HepG2 (cell line): ENCODE measurements around the gene ALDH7A1. TPM values are rescaled to one million over a fixed set of nuclear protein-coding genes. Genes with fewer than 3 reads are reported as not detected.

Experiments
- BCL6 ChIP-seq: IDR thresholded peaks from 2 replicates; pipeline ENCODE4 v1.6.1; 2016; ENCODE audit warnings: missing genetic modification reagents, missing compliant biosample characterization
- GABPA ChIP-seq, 2 experiments: IDR thresholded peaks; 2 replicates each; pipeline ENCODE4 v1.6.1; 2011 to 2016; ENCODE audit warnings: low read depth in 2 of 2, low read length in 1 of 2, missing biosample characterization in 1 of 2, missing genetic modification characterization in 1 of 2
- GTF3A ChIP-seq: sonication (generic); formaldehyde crosslinking; conservative IDR thresholded peaks from 2 replicates; pipeline ENCODE4 v1.4.0; 2020; ENCODE audit warnings: mild to moderate bottlenecking, missing genetic modification reagents
- HMG20B ChIP-seq: conservative IDR thresholded peaks from 2 replicates; pipeline ENCODE4 v1.6.1; 2016; ENCODE audit warnings: missing genetic modification reagents, missing compliant biosample characterization
- IKZF4 ChIP-seq: sonication (generic); formaldehyde crosslinking; IDR thresholded peaks from 2 replicates; pipeline ENCODE4 v1.5.1; 2020; ENCODE audit warnings: borderline replicate concordance, mild to moderate bottlenecking, low read depth, missing genetic modification reagents; ENCODE audit errors: not compliant biosample characterization
- MIER3 ChIP-seq: IDR thresholded peaks from 2 replicates; pipeline ENCODE4 v1.6.1; 2016; ENCODE audit warnings: missing compliant biosample characterization, borderline replicate concordance
- RBM39 ChIP-seq: fragments of 200-400 bp; formaldehyde crosslinking; IDR thresholded peaks from one replicate; pipeline ENCODE4 v1.6.1; 2018; ENCODE audit warnings: antibody characterized with exemption, mild to moderate bottlenecking, low read depth, low read length; ENCODE audit not compliant: poor library complexity, severe bottlenecking
- RNF2 ChIP-seq: fragments of 450-650 bp; conservative IDR thresholded peaks from 2 replicates; pipeline ENCODE4 v1.6.1; 2016; ENCODE audit warnings: low read depth
- SMAD3 ChIP-seq: sonication (generic); formaldehyde crosslinking; IDR thresholded peaks from 2 replicates; pipeline ENCODE4 v1.4.0; 2020; ENCODE audit warnings: missing genetic modification reagents
- YY1 ChIP-seq: IDR thresholded peaks from 2 replicates; pipeline ENCODE4 v1.6.1; 2011; ENCODE audit warnings: low read length, low read depth, moderate library complexity, mild to moderate bottlenecking; ENCODE audit not compliant: insufficient read depth, insufficient replicate concordance
- ZNF264 ChIP-seq: sonication (generic); formaldehyde crosslinking; IDR thresholded peaks from 2 replicates; pipeline ENCODE4 v1.4.0; 2020; ENCODE audit warnings: missing genetic modification reagents
- ZNF296 ChIP-seq: sonication (generic); formaldehyde crosslinking; conservative IDR thresholded peaks from 2 replicates; pipeline ENCODE4 v1.5.0; 2020; ENCODE audit warnings: mild to moderate bottlenecking, missing genetic modification reagents
- ZNF558 ChIP-seq: sonication (generic); formaldehyde crosslinking; IDR thresholded peaks from 2 replicates; pipeline ENCODE4 v1.9.0; 2022; ENCODE audit warnings: mild to moderate bottlenecking, missing genetic modification reagents, borderline replicate concordance
- ZNF619 ChIP-seq: sonication (generic); formaldehyde crosslinking; IDR thresholded peaks from 2 replicates; pipeline ENCODE4 v1.4.0; 2020; ENCODE audit warnings: mild to moderate bottlenecking, missing genetic modification reagents
- ZNF652 ChIP-seq: IDR thresholded peaks from 2 replicates; pipeline ENCODE4 v1.6.1; 2016; ENCODE audit warnings: low read depth, borderline replicate concordance
- ZNF660 ChIP-seq: sonication (generic); formaldehyde crosslinking; IDR thresholded peaks from 2 replicates; pipeline ENCODE4 v1.5.1; 2020; ENCODE audit warnings: mild to moderate bottlenecking, low read depth, missing genetic modification reagents, borderline replicate concordance
- ZNF773 ChIP-seq: sonication (generic); formaldehyde crosslinking; IDR thresholded peaks from 2 replicates; pipeline ENCODE4 v1.4.0; 2020; ENCODE audit warnings: missing genetic modification reagents, borderline replicate concordance
- ZSCAN9 ChIP-seq: IDR thresholded peaks from 2 replicates; pipeline ENCODE4 v1.6.1; 2016; ENCODE audit warnings: borderline replicate concordance
- polyA plus RNA-seq, 8 experiments: library from polyadenylated mRNA; depleted of rRNA in 3 of 8; stranded (reverse) in 7 of 8; unstranded in 1 of 8; fragments of >200 nt; fragmentation: Illumina TruSeq in 4 of 8; extraction: Trizol in 4 of 8; gene quantifications; 2 replicates each; pipeline versions ENCODE4 v1.2.1 to v1.2.3, GENCODE V29; 2011 to 2016; ENCODE audit warnings: low read depth in 4 of 8, missing spikeins in 1 of 8, mixed read lengths in 1 of 8; ENCODE audit not compliant: insufficient read depth in 1 of 8
- total RNA-seq, 5 experiments: library from RNA; depleted of rRNA; stranded (reverse); fragments of >200 nt; fragmentation: Illumina TruSeq; extraction: Trizol; gene quantifications; 2 replicates each; pipeline ENCODE4 v1.2.3, GENCODE V29; 2016; ENCODE audit warnings: low read depth in 1 of 5
- TF ChIP-seq, protein P1 (sequence below): sonication (generic); formaldehyde crosslinking; IDR thresholded peaks from 2 replicates; pipeline ENCODE4 v1.4.0; 2020; ENCODE audit warnings: mild to moderate bottlenecking, missing genetic modification reagents, borderline replicate concordance
- TF ChIP-seq, protein P2 (sequence below): sonication (generic); formaldehyde crosslinking; IDR thresholded peaks from 2 replicates; pipeline ENCODE4 v1.5.0; 2020; ENCODE audit warnings: mild to moderate bottlenecking, missing genetic modification reagents
- TF ChIP-seq, protein P3 (sequence below): sonication (generic); IDR thresholded peaks from 2 replicates; pipeline ENCODE4 v1.6.1; 2016; ENCODE audit warnings: low read depth, borderline replicate concordance
- TF ChIP-seq, protein P4 (sequence below): sonication (generic); formaldehyde crosslinking; IDR thresholded peaks from 2 replicates; pipeline ENCODE4 v1.5.1; 2020; ENCODE audit warnings: missing genetic modification reagents, mild to moderate bottlenecking, borderline replicate concordance

Gene ALDH7A1
- total and polyA plus RNA-seq, 2 of the 13 experiments (the other 11 are each of a cell fraction or from before 2014, with no cell fraction given), result 69.0 to 100 TPM

DNA sequence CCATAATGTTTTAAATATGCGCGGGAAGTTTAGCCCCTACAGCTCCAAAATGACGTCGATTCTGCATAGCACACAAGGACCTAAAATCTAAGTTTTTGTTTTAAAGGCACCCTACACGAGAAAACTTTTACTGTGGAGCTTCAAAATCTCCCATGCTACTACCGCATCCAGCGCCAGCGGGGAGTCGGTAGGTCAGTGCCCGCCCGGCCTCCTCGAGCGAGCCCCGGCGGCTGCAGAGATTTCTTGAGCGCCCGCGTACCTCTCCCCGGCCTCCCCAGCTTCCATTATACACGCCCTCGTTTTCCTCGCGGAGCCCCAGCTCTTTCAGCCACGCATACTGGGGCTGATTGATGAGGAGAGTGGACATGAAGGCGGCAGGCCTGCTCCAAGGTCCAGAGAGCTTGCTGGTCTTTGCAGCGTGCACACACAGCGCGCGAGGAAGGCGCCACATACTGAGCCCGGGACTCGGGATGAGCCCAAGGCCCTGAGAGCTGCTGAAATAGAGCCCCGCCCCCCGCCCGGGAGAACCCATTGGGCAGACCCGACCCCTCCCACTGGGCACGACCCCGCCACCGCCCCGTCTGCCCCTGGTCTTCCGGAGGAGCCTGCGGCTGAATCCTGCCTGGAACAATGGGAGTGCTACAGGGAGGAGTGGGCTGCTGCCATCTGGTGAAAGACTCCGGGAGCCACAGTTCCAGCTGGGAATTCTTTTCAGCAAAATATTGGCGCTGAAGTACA is at the start of gene ALDH7A1 (continued):
- TF ChIP-seq, protein P1, sequence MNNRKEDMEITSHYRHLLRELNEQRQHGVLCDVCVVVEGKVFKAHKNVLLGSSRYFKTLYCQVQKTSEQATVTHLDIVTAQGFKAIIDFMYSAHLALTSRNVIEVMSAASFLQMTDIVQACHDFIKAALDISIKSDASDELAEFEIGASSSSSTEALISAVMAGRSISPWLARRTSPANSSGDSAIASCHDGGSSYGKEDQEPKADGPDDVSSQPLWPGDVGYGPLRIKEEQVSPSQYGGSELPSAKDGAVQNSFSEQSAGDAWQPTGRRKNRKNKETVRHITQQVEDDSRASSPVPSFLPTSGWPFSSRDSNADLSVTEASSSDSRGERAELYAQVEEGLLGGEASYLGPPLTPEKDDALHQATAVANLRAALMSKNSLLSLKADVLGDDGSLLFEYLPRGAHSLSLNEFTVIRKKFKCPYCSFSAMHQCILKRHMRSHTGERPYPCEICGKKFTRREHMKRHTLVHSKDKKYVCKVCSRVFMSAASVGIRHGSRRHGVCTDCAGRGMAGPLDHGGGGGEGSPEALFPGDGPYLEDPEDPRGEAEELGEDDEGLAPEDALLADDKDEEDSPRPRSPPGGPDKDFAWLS (CRISPR knock-in tag), result no peak
- TF ChIP-seq SMAD3 (no peak), ZSCAN9 (CRISPR knock-in tag) (peak; percentile 68; the same call in 1 of the 2 replicates), IKZF4 (CRISPR knock-in tag) (peak; percentile 61), GABPA (IDR thresholded peaks at IDR 0.05; ENCODE audit: low read depth, low read length) (peak; percentile 65), GABPA (CRISPR knock-in tag; IDR thresholded peaks at IDR 0.05; ENCODE audit: low read depth) (peak; percentile 91), ZNF652 (CRISPR knock-in tag) (no peak), RBM39 (no peak), ZNF773 (CRISPR knock-in tag) (no peak), ZNF660 (CRISPR knock-in tag) (no peak), HMG20B (peak; percentile 60), MIER3 (peak; percentile 52; the same call in 1 of the 2 replicates), GTF3A (CRISPR knock-in tag) (no peak), YY1 (peak; percentile 69), ZNF264 (CRISPR knock-in tag) (peak; percentile 67; the same call in 1 of the 2 replicates), ZNF558 (no peak; the same call in 1 of the 2 replicates), BCL6 (CRISPR knock-in tag) (peak; percentile 50), ZNF296 (CRISPR knock-in tag) (no peak), RNF2 (no peak), ZNF619 (no peak)
- TF ChIP-seq, protein P2, sequence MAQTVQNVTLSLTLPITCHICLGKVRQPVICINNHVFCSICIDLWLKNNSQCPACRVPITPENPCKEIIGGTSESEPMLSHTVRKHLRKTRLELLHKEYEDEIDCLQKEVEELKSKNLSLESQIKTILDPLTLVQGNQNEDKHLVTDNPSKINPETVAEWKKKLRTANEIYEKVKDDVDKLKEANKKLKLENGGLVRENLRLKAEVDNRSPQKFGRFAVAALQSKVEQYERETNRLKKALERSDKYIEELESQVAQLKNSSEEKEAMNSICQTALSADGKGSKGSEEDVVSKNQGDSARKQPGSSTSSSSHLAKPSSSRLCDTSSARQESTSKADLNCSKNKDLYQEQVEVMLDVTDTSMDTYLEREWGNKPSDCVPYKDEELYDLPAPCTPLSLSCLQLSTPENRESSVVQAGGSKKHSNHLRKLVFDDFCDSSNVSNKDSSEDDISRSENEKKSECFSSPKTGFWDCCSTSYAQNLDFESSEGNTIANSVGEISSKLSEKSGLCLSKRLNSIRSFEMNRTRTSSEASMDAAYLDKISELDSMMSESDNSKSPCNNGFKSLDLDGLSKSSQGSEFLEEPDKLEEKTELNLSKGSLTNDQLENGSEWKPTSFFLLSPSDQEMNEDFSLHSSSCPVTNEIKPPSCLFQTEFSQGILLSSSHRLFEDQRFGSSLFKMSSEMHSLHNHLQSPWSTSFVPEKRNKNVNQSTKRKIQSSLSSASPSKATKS, result no peak
- TF ChIP-seq, protein P3, sequence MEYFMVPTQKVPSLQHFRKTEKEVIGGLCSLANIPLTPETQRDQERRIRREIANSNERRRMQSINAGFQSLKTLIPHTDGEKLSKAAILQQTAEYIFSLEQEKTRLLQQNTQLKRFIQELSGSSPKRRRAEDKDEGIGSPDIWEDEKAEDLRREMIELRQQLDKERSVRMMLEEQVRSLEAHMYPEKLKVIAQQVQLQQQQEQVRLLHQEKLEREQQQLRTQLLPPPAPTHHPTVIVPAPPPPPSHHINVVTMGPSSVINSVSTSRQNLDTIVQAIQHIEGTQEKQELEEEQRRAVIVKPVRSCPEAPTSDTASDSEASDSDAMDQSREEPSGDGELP, result peak; percentile 66
- TF ChIP-seq, protein P4, sequence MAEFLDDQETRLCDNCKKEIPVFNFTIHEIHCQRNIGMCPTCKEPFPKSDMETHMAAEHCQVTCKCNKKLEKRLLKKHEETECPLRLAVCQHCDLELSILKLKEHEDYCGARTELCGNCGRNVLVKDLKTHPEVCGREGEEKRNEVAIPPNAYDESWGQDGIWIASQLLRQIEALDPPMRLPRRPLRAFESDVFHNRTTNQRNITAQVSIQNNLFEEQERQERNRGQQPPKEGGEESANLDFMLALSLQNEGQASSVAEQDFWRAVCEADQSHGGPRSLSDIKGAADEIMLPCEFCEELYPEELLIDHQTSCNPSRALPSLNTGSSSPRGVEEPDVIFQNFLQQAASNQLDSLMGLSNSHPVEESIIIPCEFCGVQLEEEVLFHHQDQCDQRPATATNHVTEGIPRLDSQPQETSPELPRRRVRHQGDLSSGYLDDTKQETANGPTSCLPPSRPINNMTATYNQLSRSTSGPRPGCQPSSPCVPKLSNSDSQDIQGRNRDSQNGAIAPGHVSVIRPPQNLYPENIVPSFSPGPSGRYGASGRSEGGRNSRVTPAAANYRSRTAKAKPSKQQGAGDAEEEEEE (CRISPR knock-in tag), result no peak
